ENCODE data around the gene SPDL1. TPM values are rescaled to one million over a fixed set of nuclear protein-coding genes. Genes with fewer than 3 reads are reported as not detected.

Gene SPDL1
- total RNA-seq, 1 donor, result 10.9 TPM

- no peaks in the 10 kb centered on the region for H3K79me2 ChIP-seq (ENCODE audit: insufficient read depth, low read length)
- no peak for DNase-seq (ENCODE audit: insufficient read length, low spot score, missing footprints)
- no peaks in the 10 kb centered on the region for H3K36me3 ChIP-seq (ENCODE audit: insufficient read depth, low read length)
- H4K20me1 ChIP-seq (ENCODE audit: insufficient read depth, low read length), result no peaks in the 10 kb centered on the region
- H3K4me2 ChIP-seq (ENCODE audit: insufficient read depth, low read length), result no peak overlapping the region
- no peak overlapping the region for H3K4me3 ChIP-seq (ENCODE audit: insufficient read depth, low read length)
- TF ChIP-seq CTCF (IDR thresholded peaks at IDR 0.05; ENCODE audit: extremely low read depth, low read depth, low read length), result no peak
- no peak overlapping the region for H2AFZ ChIP-seq (ENCODE audit: low read length)
- H3K27ac ChIP-seq (ENCODE audit: low read depth, low read length), result no peak overlapping the region
- H3K9me3 ChIP-seq (ENCODE audit: low read depth, low read length), result peaks cover 4% of the 10 kb centered on the region
- H3K27me3 ChIP-seq (ENCODE audit: insufficient read depth, low read length), result no peaks in the 10 kb centered on the region
- H3K4me1 ChIP-seq (ENCODE audit: insufficient read depth, low read length), result peaks cover 29% of the 10 kb centered on the region
Observed at GRCh38 chr5:169634606-169635005, 51.0 kb downstream of the SPDL1 start.

GRCh38 chr5:169635936-169636335, 52.4 kb downstream of the SPDL1 start:
- Histone ChIP-seq H2AFZ (ENCODE audit: low read length) (no peak overlapping the region), H3K4me2 (ENCODE audit: insufficient read depth, low read length) (no peak overlapping the region), H3K79me2 (ENCODE audit: insufficient read depth, low read length) (no peaks in the 10 kb centered on the region), H3K36me3 (ENCODE audit: insufficient read depth, low read length) (no peaks in the 10 kb centered on the region), H3K27me3 (ENCODE audit: insufficient read depth, low read length) (no peaks in the 10 kb centered on the region), H3K27ac (ENCODE audit: low read depth, low read length) (no peak overlapping the region), H3K4me1 (ENCODE audit: insufficient read depth, low read length) (peaks cover 18% of the 10 kb centered on the region), H3K4me3 (ENCODE audit: insufficient read depth, low read length) (no peak overlapping the region), H4K20me1 (ENCODE audit: insufficient read depth, low read length) (no peaks in the 10 kb centered on the region), H3K9me3 (ENCODE audit: low read depth, low read length) (peaks cover 4% of the 10 kb centered on the region)
- DNase-seq (ENCODE audit: insufficient read length, low spot score, missing footprints), result no peak
- no peak for TF ChIP-seq CTCF (IDR thresholded peaks at IDR 0.05; ENCODE audit: extremely low read depth, low read depth, low read length)

GRCh38 chr5:169636477-169637084, 53.0 kb downstream of the SPDL1 start:
- peak overlapping the region; percentile 78 for H2AFZ ChIP-seq (ENCODE audit: low read length)
- H4K20me1 ChIP-seq (ENCODE audit: insufficient read depth, low read length), result no peaks in the 10 kb centered on the region
- peaks cover 12% of the 10 kb centered on the region for H3K4me1 ChIP-seq (ENCODE audit: insufficient read depth, low read length)
- peaks cover 4% of the 10 kb centered on the region for H3K9me3 ChIP-seq (ENCODE audit: low read depth, low read length)
- H3K4me2 ChIP-seq (ENCODE audit: insufficient read depth, low read length), result peak overlapping the region; percentile 77
- H3K4me3 ChIP-seq (ENCODE audit: insufficient read depth, low read length), result peak overlapping the region; percentile 69
- no peak overlapping the region for H3K27ac ChIP-seq (ENCODE audit: low read depth, low read length)
- no peaks in the 10 kb centered on the region for H3K36me3 ChIP-seq (ENCODE audit: insufficient read depth, low read length)
- H3K79me2 ChIP-seq (ENCODE audit: insufficient read depth, low read length), result no peaks in the 10 kb centered on the region
- H3K27me3 ChIP-seq (ENCODE audit: insufficient read depth, low read length), result no peaks in the 10 kb centered on the region
- TF ChIP-seq CTCF (IDR thresholded peaks at IDR 0.05; ENCODE audit: extremely low read depth, low read depth, low read length), result no peak
- no peak for DNase-seq (ENCODE audit: insufficient read length, low spot score, missing footprints)

- peaks cover 9% of the 10 kb centered on the region for H3K4me1 ChIP-seq (ENCODE audit: insufficient read depth, low read length)
- peak within 1 kb of the TSS; percentile 69 for H3K4me3 ChIP-seq (ENCODE audit: insufficient read depth, low read length)
- no peaks in the 10 kb centered on the region for H4K20me1 ChIP-seq (ENCODE audit: insufficient read depth, low read length)
- TF ChIP-seq CTCF (IDR thresholded peaks at IDR 0.05; ENCODE audit: extremely low read depth, low read depth, low read length), result no peak
- no peaks in the 10 kb centered on the region for H3K27me3 ChIP-seq (ENCODE audit: insufficient read depth, low read length)
- no peaks in the 10 kb centered on the region for H3K36me3 ChIP-seq (ENCODE audit: insufficient read depth, low read length)
- H3K27ac ChIP-seq (ENCODE audit: low read depth, low read length), result no peak within 1 kb of the TSS
- H3K9me3 ChIP-seq (ENCODE audit: low read depth, low read length), result peaks cover 4% of the 10 kb centered on the region
- peak within 1 kb of the TSS; percentile 77 for H3K4me2 ChIP-seq (ENCODE audit: insufficient read depth, low read length)
- H2AFZ ChIP-seq (ENCODE audit: low read length), result peak within 1 kb of the TSS; percentile 78
- peak; percentile 77 for DNase-seq (ENCODE audit: insufficient read length, low spot score, missing footprints)
- no peaks in the 10 kb centered on the region for H3K79me2 ChIP-seq (ENCODE audit: insufficient read depth, low read length)
Observed at GRCh38 chr5:169637085-169637548, 53.5 kb downstream of the SPDL1 start, which contains the start of gene DOCK2. Gene DOCK2 (plus strand): TSS chr5:169637275. CDS start chr5:169637327, 52 bp downstream.

Measured in osteoblast (primary cell).